DMS153 treated with DMSO at 0.1 percent for 48 hours (cell line): ENCODE measurements around the gene GTSE1.

Source experiments
- DNase-seq: peaks from one replicate; lab custom pipeline; 2025; ENCODE audit not compliant: unreplicated experiment; lab: John Stamatoyannopoulos, UW

GTSE1 gene

GRCh38 chr22:46274381-46274780 lies 22.3 kb upstream of the GTSE1 start:
- no peak for DNase-seq

- DNase-seq = no peak
These were observed 21.1 kb upstream of the GTSE1 start for GRCh38 chr22:46275455-46276122.

GRCh38 chr22:46276563-46276962 lies 20.1 kb upstream of the GTSE1 start:
- no peak for DNase-seq

GRCh38 chr22:46278656-46279645 lies 17.7 kb upstream of the GTSE1 start:
- no peak for DNase-seq

GRCh38 chr22:46280063-46280817 lies 16.4 kb upstream of the GTSE1 start:
- no peak for DNase-seq

GRCh38 chr22:46280999-46281623 lies 15.6 kb upstream of the GTSE1 start:
- DNase-seq = no peak

- DNase-seq = no peak
These were observed 14.6 kb upstream of the GTSE1 start for GRCh38 chr22:46281866-46282678.

GRCh38 chr22:46286006-46286405 lies 10.7 kb upstream of the GTSE1 start:
- no peak for DNase-seq

GRCh38 chr22:46286941-46287872 lies 9.5 kb upstream of the GTSE1 start:
- no peak for DNase-seq

GRCh38 chr22:46287873-46288751 lies 8.6 kb upstream of the GTSE1 start:
- DNase-seq = no peak

GRCh38 chr22:46288846-46289243 lies 7.8 kb upstream of the GTSE1 start:
- no peak for DNase-seq

GRCh38 chr22:46289244-46289891 lies 7.3 kb upstream of the GTSE1 start:
- DNase-seq = no peak

GRCh38 chr22:46290121-46290842 lies 6.4 kb upstream of the GTSE1 start:
- no peak for DNase-seq

- no peak for DNase-seq
These were observed 5.6 kb upstream of the GTSE1 start for GRCh38 chr22:46290843-46291785.

GRCh38 chr22:46292173-46292572 lies 4.5 kb upstream of the GTSE1 start:
- no peak for DNase-seq

GRCh38 chr22:46292732-46293131 lies 3.9 kb upstream of the GTSE1 start:
- DNase-seq = no peak
